ENCODE data around the gene CES1.
"Not testable (repeated sequence)": the region's sequence is repeated elsewhere in the genome, so short reads cannot be mapped to it uniquely, and the experiment has no call there.

- TF ChIP-seq CTCF (conservative IDR thresholded peaks at IDR 0.05 in 1 of 2, IDR thresholded peaks at IDR 0.05 in 1 of 2; ENCODE audit: low read depth in 1 of 2, low read length in 2 of 2); EZH2 (IDR thresholded peaks at IDR 0.05; ENCODE audit: low read length, missing control alignments): not testable (repeated sequence)
Measured at GRCh38 chr16:55781456-55781855, 51.4 kb downstream of the CES1 start.

All from fibroblast of lung (primary cell).